HepG2 (cell line): ENCODE data around the gene PCGF6. TPM values are rescaled to one million over a fixed set of nuclear protein-coding genes. Genes with fewer than 3 reads are reported as not detected.

ENCODE experiments used
- ARHGAP35 ChIP-seq: sonication (generic); formaldehyde crosslinking; IDR thresholded peaks from 2 replicates; pipeline ENCODE4 v1.9.0; 2022; ENCODE audit warnings: mild to moderate bottlenecking, inconsistent platforms, moderate library complexity, missing genetic modification reagents, borderline replicate concordance
- CCAR2 ChIP-seq: fragments of 200-400 bp; formaldehyde crosslinking; optimal IDR thresholded peaks from 2 replicates; pipeline ENCODE3; 2018; ENCODE audit warnings: low read depth, mild to moderate bottlenecking, low read length, moderate library complexity
- CCDC6 ChIP-seq: sonication (generic); formaldehyde crosslinking; IDR thresholded peaks from 2 replicates; pipeline ENCODE4 v1.8.1; 2022; ENCODE audit warnings: mild to moderate bottlenecking, missing genetic modification reagents, moderate library complexity
- CREB1 ChIP-seq, 2 experiments: fragments of 450-650 bp in 1 of 2; IDR thresholded peaks; 2 replicates each; pipeline ENCODE4 v1.6.1; 2016 to 2017; ENCODE audit warnings: control low read depth in 1 of 2, mild to moderate bottlenecking in 1 of 2, missing compliant biosample characterization in 1 of 2, missing genetic modification characterization in 1 of 2
- FIP1L1 ChIP-seq: fragments of 200-400 bp; formaldehyde crosslinking; IDR thresholded peaks from 2 replicates; pipeline ENCODE4 v1.6.1; 2018; ENCODE audit warnings: low read depth, mild to moderate bottlenecking, low read length, moderate library complexity, borderline replicate concordance; ENCODE audit not compliant: insufficient read depth
- GTF3A ChIP-seq: sonication (generic); formaldehyde crosslinking; conservative IDR thresholded peaks from 2 replicates; pipeline ENCODE4 v1.4.0; 2020; ENCODE audit warnings: mild to moderate bottlenecking, missing genetic modification reagents
- HMG20A ChIP-seq: IDR thresholded peaks from 2 replicates; pipeline ENCODE4 v1.6.1; 2016; ENCODE audit warnings: borderline replicate concordance
- IRF2 ChIP-seq: IDR thresholded peaks from 2 replicates; pipeline ENCODE4 v1.6.1; 2018; ENCODE audit warnings: missing genetic modification reagents, missing compliant biosample characterization
- KDM6A ChIP-seq: IDR thresholded peaks from 2 replicates; pipeline ENCODE4 v1.6.1; 2016; ENCODE audit warnings: low read depth
- KLF15 ChIP-seq: sonication (generic); formaldehyde crosslinking; IDR thresholded peaks from 2 replicates; pipeline ENCODE4 v1.8.1; 2023; ENCODE audit warnings: borderline replicate concordance, mild to moderate bottlenecking, inconsistent platforms, missing genetic modification reagents, mixed read lengths
- PAF1 ChIP-seq: IDR thresholded peaks from 2 replicates; pipeline ENCODE4 v1.6.1; 2016; ENCODE audit warnings: missing genetic modification reagents, missing compliant biosample characterization
- REXO4 ChIP-seq: sonication (generic); formaldehyde crosslinking; IDR thresholded peaks from 2 replicates; pipeline ENCODE4 v1.8.0; 2022; ENCODE audit warnings: missing genetic modification reagents, mild to moderate bottlenecking, borderline replicate concordance
- SCMH1 ChIP-seq: sonication (generic); formaldehyde crosslinking; IDR thresholded peaks from 2 replicates; pipeline ENCODE4 v1.9.0; 2021; ENCODE audit warnings: missing genetic modification reagents, mild to moderate bottlenecking, borderline replicate concordance
- SKI ChIP-seq: fragments of 450-650 bp; IDR thresholded peaks from one replicate; pipeline ENCODE4 v1.6.1; 2018; ENCODE audit warnings: mild to moderate bottlenecking; ENCODE audit not compliant: partially characterized antibody
- SP2 ChIP-seq: sonication (generic); formaldehyde crosslinking; IDR thresholded peaks from 2 replicates; pipeline ENCODE4 v1.5.1; 2020; ENCODE audit warnings: mild to moderate bottlenecking, missing genetic modification reagents
- SRSF9 ChIP-seq: fragments of 200-400 bp; formaldehyde crosslinking; IDR thresholded peaks from 2 replicates; pipeline ENCODE4 v1.6.1; 2018; ENCODE audit warnings: borderline replicate concordance, mild to moderate bottlenecking, low read depth, low read length; ENCODE audit not compliant: insufficient read depth, poor library complexity, severe bottlenecking
- TMF1 ChIP-seq: sonication (generic); formaldehyde crosslinking; IDR thresholded peaks from 2 replicates; pipeline ENCODE4 v1.8.1; 2022; ENCODE audit warnings: low read depth, missing genetic modification reagents
- TOE1 ChIP-seq: sonication (generic); formaldehyde crosslinking; IDR thresholded peaks from 2 replicates; pipeline ENCODE4 v1.4.0; 2020; ENCODE audit warnings: mild to moderate bottlenecking, missing genetic modification reagents
- ZFP36 ChIP-seq: fragments of 150-350 bp; IDR thresholded peaks from 2 replicates; pipeline ENCODE4 v1.6.1; 2018; ENCODE audit warnings: borderline replicate concordance, low read length, low read depth; ENCODE audit not compliant: partially characterized antibody
- ZKSCAN8 ChIP-seq: IDR thresholded peaks from 2 replicates; pipeline ENCODE4 v1.6.1; 2016; ENCODE audit warnings: borderline replicate concordance, missing genetic modification reagents, missing compliant biosample characterization
- ZNF253 ChIP-seq: sonication (generic); formaldehyde crosslinking; IDR thresholded peaks from 2 replicates; pipeline ENCODE4 v1.8.0; 2022; ENCODE audit warnings: mild to moderate bottlenecking, missing genetic modification reagents, borderline replicate concordance
- ZNF292 ChIP-seq: sonication (generic); formaldehyde crosslinking; IDR thresholded peaks from 2 replicates; pipeline ENCODE4 v1.8.1; 2022; ENCODE audit warnings: mild to moderate bottlenecking, low read depth, missing genetic modification reagents, borderline replicate concordance
- ZNF44 ChIP-seq: sonication (generic); formaldehyde crosslinking; IDR thresholded peaks from 2 replicates; pipeline ENCODE4 v1.5.1; 2020; ENCODE audit warnings: mild to moderate bottlenecking, missing genetic modification reagents
- ZNF567 ChIP-seq: sonication (generic); formaldehyde crosslinking; IDR thresholded peaks from 2 replicates; pipeline ENCODE4 v1.8.1; 2023; ENCODE audit warnings: mild to moderate bottlenecking, missing genetic modification reagents, borderline replicate concordance
- ZNF614 ChIP-seq: IDR thresholded peaks from 2 replicates; pipeline ENCODE4 v1.6.1; 2018; ENCODE audit warnings: missing biosample characterization, missing genetic modification reagents, inconsistent platforms, borderline replicate concordance
- ZNF703 ChIP-seq: sonication (generic); formaldehyde crosslinking; IDR thresholded peaks from 2 replicates; pipeline ENCODE4 v1.5.1; 2020; ENCODE audit warnings: missing genetic modification reagents, mild to moderate bottlenecking, moderate library complexity, borderline replicate concordance
- ZSCAN31 ChIP-seq: sonication (generic); formaldehyde crosslinking; IDR thresholded peaks from 2 replicates; pipeline ENCODE4 v1.5.0; 2020; ENCODE audit warnings: low read depth, mild to moderate bottlenecking, missing genetic modification reagents
- polyA plus RNA-seq, 8 experiments: library from polyadenylated mRNA; depleted of rRNA in 3 of 8; stranded (reverse) in 7 of 8; unstranded in 1 of 8; fragments of >200 nt; fragmentation: Illumina TruSeq in 4 of 8; extraction: Trizol in 4 of 8; gene quantifications; 2 replicates each; pipeline versions ENCODE4 v1.2.1 to v1.2.3, GENCODE V29; 2011 to 2016; ENCODE audit warnings: low read depth in 4 of 8, missing spikeins in 1 of 8, mixed read lengths in 1 of 8; ENCODE audit not compliant: insufficient read depth in 1 of 8
- total RNA-seq, 5 experiments: library from RNA; depleted of rRNA; stranded (reverse); fragments of >200 nt; fragmentation: Illumina TruSeq; extraction: Trizol; gene quantifications; 2 replicates each; pipeline ENCODE4 v1.2.3, GENCODE V29; 2016; ENCODE audit warnings: low read depth in 1 of 5
- TF ChIP-seq, protein P1 (sequence below): sonication (generic); formaldehyde crosslinking; IDR thresholded peaks from 2 replicates; pipeline ENCODE4 v1.8.0; 2022; ENCODE audit warnings: low read depth, missing genetic modification reagents
- TF ChIP-seq, protein P2 (sequence below): sonication (generic); formaldehyde crosslinking; IDR thresholded peaks from 2 replicates; pipeline ENCODE4 v1.4.0; 2020; ENCODE audit warnings: missing genetic modification reagents, borderline replicate concordance

Gene PCGF6
- total and polyA plus RNA-seq, 2 of the 13 experiments (the other 11 are each of a cell fraction or from before 2014, with no cell fraction given), result 5.2 to 19.4 TPM

DNA sequence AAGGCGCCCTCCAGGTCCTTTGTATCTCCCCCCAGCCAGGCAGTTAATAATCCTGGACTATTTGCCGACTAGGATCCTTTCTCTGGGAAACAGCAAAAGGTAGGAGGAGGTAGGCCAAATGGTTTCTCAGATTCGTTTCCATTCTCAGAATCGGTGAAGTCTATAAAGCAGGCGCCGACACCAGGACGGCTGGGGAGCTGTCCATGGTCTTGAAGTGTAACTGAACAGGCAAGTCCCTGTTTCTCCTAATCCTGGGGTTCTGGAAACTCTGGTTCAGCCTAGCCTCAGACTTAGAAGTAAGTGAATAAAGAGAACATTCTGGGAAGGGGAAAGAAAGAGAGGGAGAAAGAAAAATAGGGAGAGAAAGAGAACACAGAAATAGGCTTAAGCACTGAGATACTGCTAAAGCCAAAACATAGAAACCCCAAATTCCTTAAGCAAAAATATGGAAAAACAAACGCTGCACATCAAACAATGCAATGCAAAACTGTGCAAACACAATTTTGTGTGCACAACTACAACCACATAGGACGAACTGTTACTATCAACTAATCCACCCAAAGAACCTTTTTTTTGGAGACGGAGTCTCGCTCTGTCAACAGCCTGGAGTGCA is 85.1 kb downstream of the PCGF6 start (continued):
- TF ChIP-seq REXO4 (CRISPR knock-in tag) (no peak), CCDC6 (CRISPR knock-in tag) (no peak), CREB1 (IDR thresholded peaks at IDR 0.05) (no peak), CREB1 (CRISPR knock-in tag; IDR thresholded peaks at IDR 0.05) (no peak), ZKSCAN8 (CRISPR knock-in tag) (no peak), GTF3A (CRISPR knock-in tag) (no peak), SKI (no peak), SRSF9 (no peak), KLF15 (CRISPR knock-in tag) (no peak), HMG20A (CRISPR knock-in tag) (no peak), ZNF292 (no peak), SP2 (CRISPR knock-in tag) (no peak), TMF1 (peak; percentile 83), ZNF703 (CRISPR knock-in tag) (no peak), ARHGAP35 (CRISPR knock-in tag) (no peak), ZNF567 (no peak), SCMH1 (CRISPR knock-in tag) (no peak), KDM6A (CRISPR knock-in tag) (no peak), ZSCAN31 (no peak), ZNF253 (CRISPR knock-in tag) (no peak), PAF1 (CRISPR knock-in tag) (no peak), IRF2 (CRISPR knock-in tag) (peak; percentile 54; the same call in 1 of the 2 replicates), ZNF614 (CRISPR knock-in tag) (0 out of 2 replicates have a peak, but pooled peaks have one; percentile 28), TOE1 (no peak), ZNF44 (CRISPR knock-in tag) (peak; percentile 55; the same call in 1 of the 2 replicates), FIP1L1 (no peak), CCAR2 (no peak), ZFP36 (no peak)
- TF ChIP-seq, protein P1, sequence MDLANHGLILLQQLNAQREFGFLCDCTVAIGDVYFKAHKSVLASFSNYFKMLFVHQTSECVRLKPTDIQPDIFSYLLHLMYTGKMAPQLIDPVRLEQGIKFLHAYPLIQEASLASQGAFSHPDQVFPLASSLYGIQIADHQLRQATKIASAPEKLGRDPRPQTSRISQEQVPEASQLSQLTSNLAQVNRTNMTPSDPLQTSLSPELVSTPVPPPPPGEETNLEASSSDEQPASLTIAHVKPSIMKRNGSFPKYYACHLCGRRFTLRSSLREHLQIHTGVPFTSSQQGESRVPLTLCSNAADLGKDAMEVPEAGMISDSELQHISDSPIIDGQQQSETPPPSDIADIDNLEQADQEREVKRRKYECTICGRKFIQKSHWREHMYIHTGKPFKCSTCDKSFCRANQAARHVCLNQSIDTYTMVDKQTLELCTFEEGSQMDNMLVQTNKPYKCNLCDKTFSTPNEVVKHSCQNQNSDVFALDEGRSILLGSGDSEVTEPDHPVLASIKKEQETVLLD (CRISPR knock-in tag), result no peak
- TF ChIP-seq, protein P2, sequence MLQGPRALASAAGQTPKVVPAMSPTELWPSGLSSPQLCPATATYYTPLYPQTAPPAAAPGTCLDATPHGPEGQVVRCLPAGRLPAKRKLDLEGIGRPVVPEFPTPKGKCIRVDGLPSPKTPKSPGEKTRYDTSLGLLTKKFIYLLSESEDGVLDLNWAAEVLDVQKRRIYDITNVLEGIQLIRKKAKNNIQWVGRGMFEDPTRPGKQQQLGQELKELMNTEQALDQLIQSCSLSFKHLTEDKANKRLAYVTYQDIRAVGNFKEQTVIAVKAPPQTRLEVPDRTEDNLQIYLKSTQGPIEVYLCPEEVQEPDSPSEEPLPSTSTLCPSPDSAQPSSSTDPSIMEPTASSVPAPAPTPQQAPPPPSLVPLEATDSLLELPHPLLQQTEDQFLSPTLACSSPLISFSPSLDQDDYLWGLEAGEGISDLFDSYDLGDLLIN (CRISPR knock-in tag), result no peak
